Measurements from ENCODE around the gene MTHFD1. TPM values are rescaled to one million over a fixed set of nuclear protein-coding genes. Genes with fewer than 3 reads are reported as not detected.
A peak's percentile ranks its signal among the peaks of the same experiment; 100 is the strongest.

The MTHFD1 gene
- polyA plus RNA-seq, 1 donor (not counting 4 experiments of a cell fraction or from before 2014, with no cell fraction given), result 63.2 TPM

- Histone ChIP-seq H3K79me2 (ENCODE audit: control insufficient read depth, insufficient read depth, low read length) (no peaks in the 10 kb centered on the region), H3K36me3 (ENCODE audit: control insufficient read depth in 2 of 2, extremely low read depth in 1 of 2, insufficient read depth in 2 of 2, low read length in 2 of 2) (peaks cover 3 to 5% of the 10 kb centered on the region in 2 experiments), H4K20me1 (ENCODE audit: control insufficient read depth, extremely low read depth, insufficient read depth, low read length) (no peaks in the 10 kb centered on the region), H3K27me3 (ENCODE audit: control insufficient read depth, extremely low read depth, insufficient read depth, low read length) (no peaks in the 10 kb centered on the region), H3K9me3 (ENCODE audit: control insufficient read depth, low read depth, low read length) (no peaks in the 10 kb centered on the region), H3K4me3 (ENCODE audit: control insufficient read depth in 2 of 3, extremely low read depth in 1 of 3, insufficient read depth in 2 of 3, low read depth in 1 of 3, low read length in 3 of 3) (peak within 1 kb of the TSS; percentile 39 to 65 (median 63)), H2AFZ (ENCODE audit: control insufficient read depth, low read length) (peak within 1 kb of the TSS; percentile 42), H3K27ac (ENCODE audit: control insufficient read depth, insufficient read depth, low read length) (no peak within 1 kb of the TSS), H3K4me2 (ENCODE audit: control insufficient read depth, extremely low read depth, insufficient read depth, low read depth, low read length) (peak within 1 kb of the TSS; percentile 83), H3K9ac (ENCODE audit: control insufficient read depth, extremely low read depth, insufficient read depth, low read length) (peak within 1 kb of the TSS; percentile 31), H3K4me1 (ENCODE audit: control insufficient read depth, extremely low read depth, insufficient read depth, low read length) (peaks cover 13% of the 10 kb centered on the region), H3K9me1 (ENCODE audit: control insufficient read depth, extremely low read depth, insufficient read depth, low read length) (no peaks in the 10 kb centered on the region)
- DNase-seq (ENCODE audit: low read depth, low spot score) (no peak), FAIRE-seq (no peak)
- no peak for TF ChIP-seq EZH2 (IDR thresholded peaks at IDR 0.05; ENCODE audit: low read length)
- TF ChIP-seq CTCF (optimal IDR thresholded peaks at IDR 0.05 in 1 of 3, IDR thresholded peaks at IDR 0.05 in 1 of 3, conservative IDR thresholded peaks at IDR 0.05 in 1 of 3; ENCODE audit: extremely low read depth in 1 of 3, insufficient read depth in 2 of 3, low read length in 3 of 3), result no peak
- dilution Hi-C loops (cut with MboI; ENCODE audit: extremely low pct_ligation_motif_present, low sequenced_read_pairs), result no loop called here
These were observed 77.2 kb downstream of the MTHFD1 start, which contains the start of gene AKAP5 for GRCh38 chr14:64465191-64465822. Gene AKAP5 (plus strand): TSS chr14:64465499. CDS start chr14:64468395, 2,896 bp downstream.

GRCh38 chr14:64465831-64466554 lies 77.8 kb downstream of the MTHFD1 start:
- no peak for DNase-seq (ENCODE audit: low read depth, low spot score)
- TF ChIP-seq CTCF (optimal IDR thresholded peaks at IDR 0.05 in 1 of 3, IDR thresholded peaks at IDR 0.05 in 1 of 3, conservative IDR thresholded peaks at IDR 0.05 in 1 of 3; ENCODE audit: extremely low read depth in 1 of 3, insufficient read depth in 2 of 3, low read length in 3 of 3) (no peak), EZH2 (IDR thresholded peaks at IDR 0.05; ENCODE audit: low read length) (no peak)
- peak overlapping the region; percentile 39 to 65 (median 63) for H3K4me3 ChIP-seq (ENCODE audit: control insufficient read depth in 2 of 3, extremely low read depth in 1 of 3, insufficient read depth in 2 of 3, low read depth in 1 of 3, low read length in 3 of 3)
- H3K36me3 ChIP-seq (ENCODE audit: control insufficient read depth in 2 of 2, extremely low read depth in 1 of 2, insufficient read depth in 2 of 2, low read length in 2 of 2), result peaks cover 3 to 5% of the 10 kb centered on the region in 2 experiments
- peaks cover 13% of the 10 kb centered on the region for H3K4me1 ChIP-seq (ENCODE audit: control insufficient read depth, extremely low read depth, insufficient read depth, low read length)
- peak; percentile 58 for FAIRE-seq
- H3K79me2 ChIP-seq (ENCODE audit: control insufficient read depth, insufficient read depth, low read length), result no peaks in the 10 kb centered on the region
- H2AFZ ChIP-seq (ENCODE audit: control insufficient read depth, low read length), result peak overlapping the region; percentile 42
- no peaks in the 10 kb centered on the region for H4K20me1 ChIP-seq (ENCODE audit: control insufficient read depth, extremely low read depth, insufficient read depth, low read length)
- H3K9me1 ChIP-seq (ENCODE audit: control insufficient read depth, extremely low read depth, insufficient read depth, low read length), result no peaks in the 10 kb centered on the region
- H3K9ac ChIP-seq (ENCODE audit: control insufficient read depth, extremely low read depth, insufficient read depth, low read length), result peak overlapping the region; percentile 31
- H3K27ac ChIP-seq (ENCODE audit: control insufficient read depth, insufficient read depth, low read length), result no peak overlapping the region
- H3K9me3 ChIP-seq (ENCODE audit: control insufficient read depth, low read depth, low read length), result no peaks in the 10 kb centered on the region
- H3K27me3 ChIP-seq (ENCODE audit: control insufficient read depth, extremely low read depth, insufficient read depth, low read length), result no peaks in the 10 kb centered on the region
- dilution Hi-C loops (cut with MboI; ENCODE audit: extremely low pct_ligation_motif_present, low sequenced_read_pairs), result no loop called here
- peak overlapping the region; percentile 83 for H3K4me2 ChIP-seq (ENCODE audit: control insufficient read depth, extremely low read depth, insufficient read depth, low read depth, low read length)
